HG03097 (cell line): Measurements from ENCODE around the gene TAF1D.

Experiments
- ATAC-seq: cut with Tn5 transposase; IDR thresholded peaks from one replicate; pipeline ENCODE4 v1.9.1; 2021; ENCODE audit not compliant: unreplicated experiment, low FRiP score

Gene TAF1D

DNA sequence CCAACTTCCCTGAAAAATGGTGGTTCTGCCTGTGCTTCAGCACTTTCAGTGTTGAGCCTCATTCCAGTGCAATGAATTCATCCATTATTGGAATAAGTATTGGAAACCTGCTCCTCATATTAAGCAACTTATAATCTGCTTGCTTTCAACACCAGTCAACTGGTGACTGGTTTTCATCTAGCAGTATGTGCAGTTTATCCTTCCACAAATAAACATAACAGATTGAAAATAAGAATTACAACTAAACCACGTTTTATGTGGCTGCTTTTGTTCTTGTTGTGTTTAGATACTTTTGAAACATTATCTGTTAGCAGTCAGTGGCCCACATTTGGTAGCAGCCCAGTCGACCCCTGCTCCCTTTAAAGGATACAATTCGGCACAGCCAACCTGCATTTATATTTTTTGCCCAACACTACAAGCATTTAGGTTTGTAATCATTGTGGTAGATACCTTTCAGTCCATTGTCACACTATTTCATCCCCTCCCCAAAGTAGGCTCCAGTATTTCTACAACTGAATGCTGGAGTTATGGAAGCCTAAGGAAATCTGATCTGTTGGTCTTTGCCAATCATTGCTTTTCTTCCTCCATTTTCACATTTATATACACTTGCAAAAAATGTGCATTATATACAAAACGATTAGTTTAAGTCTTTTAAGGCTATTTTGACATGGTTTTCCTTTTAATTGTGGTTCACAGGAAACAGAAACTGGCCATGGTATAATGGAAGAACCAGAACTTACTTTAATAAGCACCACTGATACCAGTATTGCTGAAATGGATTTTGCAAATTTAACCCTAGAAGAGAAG lies 13.1 kb downstream of the TAF1D start:
- no peak for ATAC-seq

DNA sequence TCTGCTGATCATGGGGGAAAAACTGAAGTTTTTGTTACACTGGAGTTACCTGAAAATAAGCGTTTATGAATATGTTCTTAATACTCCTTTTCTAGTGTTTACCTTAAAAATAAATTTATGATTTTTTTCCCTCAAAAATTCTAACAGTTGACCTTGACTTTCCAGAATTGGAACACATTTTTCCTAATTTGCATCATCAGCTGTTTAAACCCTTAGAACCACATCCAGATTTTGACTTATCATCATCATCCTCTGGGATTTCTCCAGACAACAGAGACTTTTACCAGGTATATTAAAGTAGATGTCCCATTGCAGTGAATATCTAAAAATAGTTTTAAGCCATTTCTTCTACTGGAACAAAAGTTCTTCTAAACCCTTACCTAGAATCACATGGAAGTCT lies 17.2 kb downstream of the TAF1D start:
- no peak for ATAC-seq

DNA sequence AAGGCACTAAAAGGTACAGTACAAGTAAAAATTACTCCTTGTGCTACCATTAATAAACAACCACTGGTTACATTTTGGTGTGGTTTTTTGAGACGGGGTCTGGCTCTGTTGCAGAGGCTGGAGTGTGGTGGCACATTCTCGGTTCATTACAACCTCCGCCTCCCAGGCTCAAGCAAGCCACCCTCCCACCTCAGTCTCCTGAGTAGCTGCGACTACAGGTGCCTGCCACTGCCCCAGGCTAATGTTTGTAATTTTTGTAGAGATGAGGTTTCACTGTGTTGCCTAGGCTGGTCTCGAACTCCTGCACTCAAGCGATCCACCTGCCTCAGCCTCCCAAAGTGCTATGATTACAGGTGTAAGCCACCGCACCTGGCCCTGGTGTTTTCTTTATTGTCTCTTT lies 20.8 kb downstream of the TAF1D start:
- ATAC-seq, result no peak

DNA sequence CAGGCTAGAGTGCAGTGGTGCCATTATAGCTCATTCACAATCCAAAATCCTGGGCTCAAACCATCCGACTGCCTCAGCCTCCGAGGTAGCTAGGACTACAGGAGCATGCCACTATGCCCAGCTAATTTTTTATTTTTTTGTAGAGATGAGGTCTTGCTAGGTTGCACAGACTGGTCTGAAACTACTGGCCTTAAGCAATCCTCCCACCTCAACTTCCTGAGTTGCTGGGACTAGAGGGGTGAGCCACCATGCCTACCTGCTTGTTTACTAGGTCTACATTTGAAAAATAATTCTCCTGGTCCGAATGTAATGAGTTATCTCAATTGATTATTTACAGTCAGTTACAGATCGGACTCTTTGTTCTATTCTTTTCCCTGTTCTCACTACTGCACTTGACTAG lies 22.0 kb downstream of the TAF1D start:
- ATAC-seq, result no peak

DNA sequence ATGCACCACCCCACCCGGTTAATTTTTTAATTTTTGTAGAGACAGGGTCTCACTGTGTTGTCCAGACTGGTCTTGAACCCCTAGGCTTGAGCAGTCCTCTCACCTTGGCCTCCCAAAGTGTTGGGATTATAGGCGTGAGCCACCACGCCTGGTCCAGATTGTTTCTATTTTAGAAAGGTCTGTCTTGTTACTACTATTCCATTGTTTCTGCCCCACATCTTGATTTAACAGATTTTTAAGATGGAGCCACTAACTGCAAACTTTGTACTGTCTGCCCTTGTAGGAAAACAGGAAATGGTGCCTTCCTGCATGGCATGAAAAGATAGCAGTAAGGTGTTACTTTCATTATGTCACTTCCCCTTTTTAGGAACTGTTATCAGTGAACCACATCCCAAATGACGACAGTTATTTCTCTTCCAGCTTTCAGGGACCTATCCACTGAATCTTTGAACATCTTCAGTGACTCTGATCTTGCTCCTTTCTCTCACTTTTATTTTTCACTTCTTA lies 23.2 kb downstream of the TAF1D start:
- ATAC-seq, result peak; percentile 68

DNA sequence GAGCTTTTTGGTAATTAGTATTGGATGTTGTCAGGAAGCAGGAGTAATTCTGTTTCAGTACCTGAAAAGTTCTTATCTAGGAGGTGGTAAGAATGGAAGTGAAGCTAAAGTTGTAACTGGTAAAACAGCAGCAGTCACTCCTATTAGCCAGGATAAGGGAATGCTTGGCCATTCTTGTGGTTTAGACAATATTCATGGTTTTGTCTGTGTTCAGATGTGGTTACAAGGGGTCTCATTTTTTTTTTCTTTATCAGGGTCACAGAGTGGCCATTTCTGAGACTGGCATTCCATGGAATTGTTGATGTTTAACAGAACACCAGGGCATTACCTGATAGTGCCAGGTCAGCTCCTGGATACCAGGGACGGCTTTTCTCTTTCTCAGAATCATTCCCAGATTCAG lies 23.8 kb downstream of the TAF1D start:
- no peak for ATAC-seq

DNA sequence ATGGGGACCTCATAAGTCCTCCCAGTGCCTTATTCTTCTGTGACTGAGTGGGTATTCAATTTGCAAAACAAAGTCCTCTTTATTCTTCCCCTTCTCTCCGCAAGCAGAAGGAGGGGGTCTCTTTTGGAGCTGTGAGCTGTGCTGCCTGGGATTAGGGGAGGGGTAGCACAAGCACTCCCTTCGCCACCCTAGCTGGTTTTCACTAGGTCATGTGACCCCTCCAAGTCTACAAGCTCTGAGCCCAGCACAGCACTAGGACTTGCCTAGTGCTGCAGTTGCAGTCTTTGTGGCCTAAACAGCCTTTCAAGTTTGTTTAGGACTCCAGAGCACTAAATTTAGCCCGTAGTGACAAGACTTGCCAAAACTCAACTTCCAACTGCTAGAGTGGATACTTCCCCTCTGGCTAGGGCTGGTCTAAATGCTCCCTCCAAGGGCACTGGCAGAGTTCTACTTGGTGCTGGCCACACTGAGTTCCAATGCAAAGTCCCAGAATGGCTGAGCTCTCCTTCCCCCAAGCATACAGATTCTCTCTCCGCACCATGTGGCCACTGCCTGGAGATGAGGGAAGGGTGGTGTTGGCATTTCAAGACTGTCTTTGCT lies 25.4 kb downstream of the TAF1D start:
- ATAC-seq, result no peak

DNA sequence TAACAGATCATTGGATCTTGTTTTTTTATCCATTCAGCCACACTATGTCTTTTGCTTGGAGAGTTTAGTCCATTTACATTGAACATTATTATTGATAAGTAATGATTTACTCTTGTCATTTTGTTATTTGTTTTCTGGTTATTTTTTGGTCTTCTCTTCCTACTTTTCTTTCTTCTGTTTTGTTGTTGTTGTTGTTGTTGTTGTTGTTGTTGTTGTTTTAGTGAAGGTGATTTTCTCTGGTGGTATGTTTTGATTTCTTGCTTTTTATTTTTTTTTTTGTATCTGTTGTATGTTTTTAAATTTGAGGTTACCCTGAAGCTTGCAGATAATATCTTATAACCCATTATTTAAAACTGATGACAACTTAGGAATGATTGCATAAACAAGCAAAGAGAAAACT lies 28.6 kb downstream of the TAF1D start:
- ATAC-seq, result no peak

DNA sequence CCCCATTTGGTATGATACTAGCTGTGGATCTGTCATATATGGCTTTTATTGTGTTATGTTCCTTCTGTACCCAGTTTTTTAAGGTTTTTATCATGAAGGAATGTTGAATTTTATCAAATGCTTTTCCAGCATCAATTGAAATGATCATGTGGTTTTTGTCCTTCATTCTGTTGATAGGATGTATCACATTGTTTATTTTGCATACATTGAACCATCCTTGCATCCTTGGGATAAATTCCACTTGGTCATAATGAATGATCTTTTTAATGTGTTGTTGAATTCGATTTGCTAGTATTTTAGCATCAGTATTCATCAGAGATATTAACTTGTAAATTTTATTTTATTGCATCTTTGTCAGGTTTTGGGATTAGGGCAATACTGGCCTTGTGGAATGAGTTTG lies 31.1 kb downstream of the TAF1D start:
- no peak for ATAC-seq

DNA sequence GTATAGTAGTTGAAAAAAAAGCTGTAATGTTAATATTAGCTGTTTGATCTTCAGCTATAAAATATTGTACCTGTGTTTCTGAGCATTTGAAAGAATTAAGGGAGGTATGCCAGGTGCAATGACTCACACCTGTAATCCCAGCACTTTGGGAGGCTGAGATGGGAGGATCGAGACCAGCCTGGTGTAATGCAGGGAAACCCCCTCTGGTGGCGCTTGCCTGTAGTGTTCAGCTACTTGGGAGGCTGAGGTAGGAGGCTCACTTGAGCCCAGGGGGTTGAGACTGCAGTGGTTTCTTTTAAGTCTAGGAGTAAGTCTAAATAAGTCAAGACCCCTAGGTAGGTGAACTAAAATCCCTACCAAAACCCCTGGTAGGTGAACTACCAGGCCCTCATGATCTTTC lies 37.1 kb downstream of the TAF1D start:
- no peak for ATAC-seq

DNA sequence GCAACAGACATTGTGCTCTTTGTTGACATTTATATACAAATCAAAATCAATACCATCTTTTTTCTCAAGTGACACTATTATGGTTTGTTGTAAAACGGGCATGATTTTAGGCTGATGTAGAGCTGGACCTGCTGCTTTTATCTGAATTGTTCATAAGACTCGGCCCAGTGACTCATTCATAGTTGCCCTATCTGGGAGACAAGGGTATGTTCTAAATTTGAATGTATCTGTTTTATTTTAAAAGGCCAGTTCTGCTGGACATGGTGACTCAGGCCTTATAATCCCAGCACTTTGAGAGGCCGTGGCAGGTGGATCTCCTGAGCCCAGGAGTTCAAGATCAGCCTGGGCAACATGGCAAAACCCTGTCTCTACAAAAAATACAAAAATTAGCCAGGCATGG lies 40.5 kb downstream of the TAF1D start:
- no peak for ATAC-seq

DNA sequence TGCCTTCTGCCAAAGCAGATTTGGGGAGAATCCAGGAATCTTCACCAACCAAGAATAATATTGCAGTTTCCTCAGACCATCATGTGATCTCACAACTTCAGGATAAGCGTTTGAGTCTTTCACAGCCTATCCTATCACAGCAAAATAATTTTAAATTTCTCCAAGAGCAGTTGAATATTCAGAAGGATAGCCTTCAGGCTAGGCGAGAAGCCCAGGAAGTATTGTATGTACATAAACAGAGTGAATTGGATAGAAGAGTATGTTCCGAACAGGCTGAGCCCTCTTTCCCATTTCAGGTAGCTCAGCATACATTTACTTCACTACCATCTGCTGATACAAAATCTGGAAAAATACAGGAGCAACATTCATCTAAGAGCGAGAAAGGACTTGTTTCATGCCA lies 43.7 kb downstream of the TAF1D start:
- no peak for ATAC-seq

DNA sequence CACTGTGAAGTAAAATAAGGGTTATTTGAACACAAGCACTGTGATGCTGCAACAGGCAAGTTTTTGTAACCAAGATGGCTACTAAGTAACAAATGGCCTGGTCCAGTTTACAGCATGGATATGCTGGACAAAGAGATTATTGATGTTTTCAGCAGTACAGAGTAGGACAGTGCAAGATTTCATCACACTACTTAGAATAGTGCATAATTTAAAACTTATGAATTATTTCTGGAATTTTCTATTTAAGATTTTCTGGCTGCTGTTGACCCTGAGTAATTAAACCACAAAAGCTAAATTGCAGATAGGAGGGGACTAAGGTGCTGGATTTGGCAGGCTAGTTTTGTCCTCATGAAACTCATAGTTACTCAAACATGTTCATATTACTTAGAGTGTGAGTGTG lies 46.7 kb downstream of the TAF1D start:
- no peak for ATAC-seq

DNA sequence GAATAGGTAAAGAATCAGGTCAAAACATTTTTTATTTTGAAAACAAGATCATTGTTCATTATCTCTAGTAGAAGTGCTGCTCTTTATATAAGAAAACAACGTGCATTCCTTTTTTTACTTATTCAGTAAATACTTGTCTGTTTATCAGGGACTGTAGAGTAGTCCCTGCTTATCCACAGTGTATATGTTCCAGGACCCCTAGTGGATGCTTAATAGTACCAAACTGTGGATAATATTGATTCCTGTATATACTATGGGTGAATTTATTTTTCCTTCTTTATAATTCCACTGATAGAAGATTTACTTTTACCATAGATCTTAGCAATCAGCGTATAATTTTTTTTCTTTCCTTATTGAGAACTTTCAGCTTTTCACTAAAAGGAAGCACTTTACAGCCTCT lies 47.2 kb downstream of the TAF1D start:
- no peak for ATAC-seq

DNA sequence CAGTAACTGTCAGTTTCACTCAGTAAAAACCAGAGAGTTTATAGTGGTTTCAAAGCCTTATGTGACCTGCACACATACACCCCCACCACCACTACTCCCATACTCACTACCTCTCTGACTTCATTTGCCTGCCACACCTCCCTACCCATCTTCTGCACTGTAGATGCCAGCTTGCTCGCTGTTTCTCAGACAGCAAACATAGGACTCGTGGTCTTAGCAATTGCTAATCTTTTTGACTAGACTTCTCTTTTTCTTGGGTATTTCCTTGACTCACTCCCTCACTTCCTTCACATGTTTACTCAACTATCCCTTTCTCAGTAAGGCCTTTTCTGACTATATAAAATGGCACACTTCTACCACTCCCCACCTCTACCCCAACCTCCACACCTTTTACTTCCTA lies 52.1 kb downstream of the TAF1D start:
- ATAC-seq, result peak; percentile 81

DNA sequence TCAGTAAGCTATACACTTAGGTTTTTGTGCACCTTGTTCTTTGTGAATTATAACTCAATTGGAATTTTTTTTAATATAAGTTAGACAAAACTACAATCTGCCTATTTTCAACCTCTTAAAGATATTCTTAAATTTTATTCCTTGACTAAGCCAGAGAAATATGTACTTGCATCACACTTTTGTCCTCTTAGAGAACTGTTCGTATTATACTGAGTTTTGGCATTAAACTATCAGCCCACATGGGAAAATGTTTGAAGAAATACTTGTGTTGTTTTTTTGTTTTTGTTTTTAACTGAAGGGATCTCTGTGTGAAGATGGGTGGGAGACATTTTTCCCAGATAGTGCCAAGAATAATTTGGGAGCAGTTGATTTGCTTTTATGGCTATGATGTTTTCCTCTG lies 54.5 kb downstream of the TAF1D start:
- no peak for ATAC-seq

DNA sequence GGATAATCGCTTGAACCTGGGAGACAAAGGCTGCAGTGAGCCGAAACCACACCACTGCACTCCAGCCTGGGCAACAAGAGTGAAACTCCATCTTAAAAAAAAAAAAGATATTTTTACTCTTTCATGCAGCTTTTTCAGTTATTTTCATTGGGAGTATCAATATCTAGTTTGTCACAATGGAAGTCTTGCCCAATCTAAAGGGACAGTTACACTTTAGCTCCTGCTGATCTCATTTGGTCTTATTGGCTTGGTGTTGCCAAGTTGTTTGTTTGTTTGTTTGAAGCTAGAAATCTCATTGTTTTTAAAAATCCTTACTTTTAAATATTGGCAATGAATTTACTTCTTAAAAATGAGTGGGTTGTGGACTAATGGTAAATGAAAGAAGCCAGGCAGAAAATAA lies 55.1 kb downstream of the TAF1D start:
- ATAC-seq, result no peak
